ENCODE results near the gene TBX3.

TBX3 gene

DNA sequence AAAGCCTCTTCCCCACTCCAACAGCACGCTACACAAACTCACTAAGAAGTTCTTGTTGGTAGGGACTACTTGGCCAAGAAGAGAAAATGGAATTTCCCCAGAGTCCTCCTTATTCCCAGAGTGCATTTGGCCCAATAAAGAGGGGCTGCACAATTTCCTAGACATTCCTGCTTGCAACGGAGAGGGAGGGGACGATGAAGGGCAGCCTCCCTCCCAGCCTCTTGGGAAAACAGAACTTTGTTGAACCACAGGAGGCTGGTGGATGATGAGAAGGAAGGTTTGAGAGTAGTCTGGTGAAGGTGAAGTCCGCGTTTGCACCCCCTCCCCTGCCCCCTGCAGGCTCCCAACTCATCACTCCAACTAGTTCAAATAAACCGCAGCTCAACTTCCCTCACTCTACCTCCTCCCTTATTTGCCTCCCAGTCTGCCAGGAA is 19.1 kb upstream of the TBX3 start:
- Histone ChIP-seq H3K27me3 (ENCODE audit: insufficient read depth, low read depth, severe bottlenecking) (peaks cover 48% of the 10 kb centered on the region), H3K4me3 (ENCODE audit: low read depth, low read length) (peak overlapping the region; percentile 31), H3K27ac (no peak overlapping the region), H3K36me3 (no peaks in the 10 kb centered on the region), H3K9me3 (ENCODE audit: severe bottlenecking) (peaks cover under 1% of the 10 kb centered on the region)
- TF ChIP-seq, protein P1, sequence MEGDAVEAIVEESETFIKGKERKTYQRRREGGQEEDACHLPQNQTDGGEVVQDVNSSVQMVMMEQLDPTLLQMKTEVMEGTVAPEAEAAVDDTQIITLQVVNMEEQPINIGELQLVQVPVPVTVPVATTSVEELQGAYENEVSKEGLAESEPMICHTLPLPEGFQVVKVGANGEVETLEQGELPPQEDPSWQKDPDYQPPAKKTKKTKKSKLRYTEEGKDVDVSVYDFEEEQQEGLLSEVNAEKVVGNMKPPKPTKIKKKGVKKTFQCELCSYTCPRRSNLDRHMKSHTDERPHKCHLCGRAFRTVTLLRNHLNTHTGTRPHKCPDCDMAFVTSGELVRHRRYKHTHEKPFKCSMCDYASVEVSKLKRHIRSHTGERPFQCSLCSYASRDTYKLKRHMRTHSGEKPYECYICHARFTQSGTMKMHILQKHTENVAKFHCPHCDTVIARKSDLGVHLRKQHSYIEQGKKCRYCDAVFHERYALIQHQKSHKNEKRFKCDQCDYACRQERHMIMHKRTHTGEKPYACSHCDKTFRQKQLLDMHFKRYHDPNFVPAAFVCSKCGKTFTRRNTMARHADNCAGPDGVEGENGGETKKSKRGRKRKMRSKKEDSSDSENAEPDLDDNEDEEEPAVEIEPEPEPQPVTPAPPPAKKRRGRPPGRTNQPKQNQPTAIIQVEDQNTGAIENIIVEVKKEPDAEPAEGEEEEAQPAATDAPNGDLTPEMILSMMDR (IDR thresholded peaks at IDR 0.05; ENCODE audit: low read depth, low read length) = no peak
- DNase-seq = no peak

DNA sequence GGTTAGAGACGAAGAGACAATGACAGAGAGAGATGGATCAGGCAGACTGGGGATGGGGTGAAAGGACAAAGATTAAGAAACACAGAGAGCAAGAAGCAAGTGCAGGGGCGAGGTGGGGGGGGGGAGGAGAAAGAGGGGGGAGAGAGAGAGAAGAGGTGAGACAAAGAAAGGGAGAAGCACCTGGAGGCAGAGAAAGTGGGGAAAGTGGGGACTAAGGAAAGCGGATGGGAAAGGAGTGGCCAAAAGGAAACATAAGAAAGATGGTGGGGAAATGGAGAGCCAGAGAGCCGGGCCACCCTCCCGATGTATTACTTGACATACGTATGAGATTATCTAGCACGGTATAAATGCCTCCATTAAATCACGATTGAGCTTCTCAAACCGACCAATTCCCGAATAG is 18.5 kb upstream of the TBX3 start:
- Histone ChIP-seq H3K36me3 (no peaks in the 10 kb centered on the region), H3K27ac (no peak overlapping the region), H3K27me3 (ENCODE audit: insufficient read depth, low read depth, severe bottlenecking) (peaks cover 54% of the 10 kb centered on the region), H3K4me3 (ENCODE audit: low read depth, low read length) (peak overlapping the region; percentile 31; the same call in 1 of the 2 replicates), H3K9me3 (ENCODE audit: severe bottlenecking) (peaks cover 5% of the 10 kb centered on the region)
- no peak for DNase-seq
- TF ChIP-seq, protein P1 (IDR thresholded peaks at IDR 0.05; ENCODE audit: low read depth, low read length) = no peak

DNA sequence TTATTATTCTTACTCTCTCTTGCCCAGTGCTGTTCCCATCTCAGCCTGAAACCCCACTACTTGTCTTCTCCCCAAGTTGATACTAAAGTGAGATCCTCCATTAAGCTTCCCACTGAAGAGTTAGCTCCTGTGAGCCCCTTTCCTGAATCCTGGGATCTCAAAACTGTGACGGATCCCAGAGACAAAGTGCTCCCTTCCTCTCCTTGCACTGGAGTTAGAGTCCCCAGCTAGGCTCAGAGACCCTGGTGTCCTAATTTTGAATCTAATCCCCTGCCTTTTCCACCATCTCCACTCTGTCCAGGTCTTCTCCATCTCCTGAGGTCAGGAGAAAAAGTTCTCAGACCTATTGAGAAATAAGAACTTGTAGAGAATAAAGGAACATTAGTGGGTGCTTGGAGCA is 17.6 kb upstream of the TBX3 start:
- Histone ChIP-seq H3K36me3 (no peaks in the 10 kb centered on the region), H3K9me3 (ENCODE audit: severe bottlenecking) (peaks cover 8% of the 10 kb centered on the region), H3K4me3 (ENCODE audit: low read depth, low read length) (no peak overlapping the region), H3K27me3 (ENCODE audit: insufficient read depth, low read depth, severe bottlenecking) (peaks cover 63% of the 10 kb centered on the region), H3K27ac (no peak overlapping the region)
- TF ChIP-seq, protein P1 (IDR thresholded peaks at IDR 0.05; ENCODE audit: low read depth, low read length) = no peak
- DNase-seq = no peak

DNA sequence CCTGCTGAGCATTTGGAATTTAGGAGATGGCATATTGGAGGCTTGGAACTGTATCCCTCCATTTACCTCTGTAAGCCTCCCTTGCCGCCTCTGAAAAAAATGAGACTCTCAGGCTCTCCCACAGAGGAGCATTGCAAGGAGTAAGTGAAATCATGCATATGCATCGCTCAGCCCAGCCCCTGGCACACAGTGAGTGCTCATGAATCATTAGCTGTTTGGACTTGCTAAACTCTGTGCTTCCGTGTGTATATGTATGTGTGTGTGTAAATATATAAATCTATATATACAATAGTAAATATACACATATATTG is 17.1 kb upstream of the TBX3 start:
- Histone ChIP-seq H3K36me3 (no peaks in the 10 kb centered on the region), H3K4me3 (ENCODE audit: low read depth, low read length) (no peak overlapping the region), H3K27me3 (ENCODE audit: insufficient read depth, low read depth, severe bottlenecking) (peaks cover 68% of the 10 kb centered on the region), H3K27ac (no peak overlapping the region), H3K9me3 (ENCODE audit: severe bottlenecking) (peaks cover 8% of the 10 kb centered on the region)
- TF ChIP-seq, protein P1 (IDR thresholded peaks at IDR 0.05; ENCODE audit: low read depth, low read length) = no peak
- no peak for DNase-seq

DNA sequence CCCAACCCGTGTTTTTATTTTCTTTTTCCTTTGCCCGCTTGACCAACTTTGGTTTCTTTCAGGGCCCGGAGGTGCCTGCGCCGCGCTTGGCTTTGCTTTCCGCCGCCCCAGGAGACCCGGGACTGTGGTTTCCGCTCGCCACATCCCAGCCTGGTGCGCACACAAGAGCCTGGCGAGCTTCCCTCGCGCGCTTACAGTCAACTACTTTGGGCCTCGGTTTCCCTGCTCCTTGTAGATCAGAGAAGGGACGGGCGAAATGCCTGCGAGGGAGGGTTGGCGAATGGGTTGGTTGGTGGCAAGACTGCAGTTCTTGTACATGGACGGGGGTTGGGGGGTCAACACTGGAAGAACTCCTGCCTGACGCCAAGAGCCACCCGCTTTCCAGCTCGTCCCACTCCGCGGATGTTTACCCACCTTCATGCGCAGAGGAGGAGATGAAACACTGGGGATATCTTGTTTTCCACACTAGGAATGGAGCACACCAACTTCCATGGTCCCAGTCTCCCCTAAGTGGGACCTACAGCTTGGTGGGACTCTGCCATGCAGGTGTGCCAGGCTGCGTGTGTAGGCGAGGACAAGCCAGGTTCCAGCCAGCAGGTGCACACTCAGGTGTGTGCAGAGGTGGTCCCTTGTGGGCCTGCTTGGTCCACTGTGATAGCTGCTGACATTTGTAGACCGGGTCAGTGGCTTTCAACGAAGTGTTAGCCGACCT is 16.6 kb upstream of the TBX3 start:
- Histone ChIP-seq H3K27me3 (ENCODE audit: insufficient read depth, low read depth, severe bottlenecking) (peaks cover 73% of the 10 kb centered on the region), H3K27ac (no peak overlapping the region), H3K36me3 (no peaks in the 10 kb centered on the region), H3K9me3 (ENCODE audit: severe bottlenecking) (peaks cover 8% of the 10 kb centered on the region), H3K4me3 (ENCODE audit: low read depth, low read length) (no peak overlapping the region)
- DNase-seq = no peak
- TF ChIP-seq, protein P1 (IDR thresholded peaks at IDR 0.05; ENCODE audit: low read depth, low read length) = no peak
